Measurements from ENCODE around the gene REXO2. TPM values are rescaled to one million over a fixed set of nuclear protein-coding genes. Genes with fewer than 3 reads are reported as not detected.

Gene REXO2
- 123 and 140 TPM in 2 replicates for total RNA-seq (2014; rRNA removed; shearing (Covaris generic))
- 67.2 and 97.5 TPM in 2 replicates for polyA plus RNA-seq (2014; cell fraction: nucleus; rRNA removed)

GRCh38 chr11:114439229-114440120, at the start of gene REXO2:
REXO2 (plus strand) TSS chr11:114439467; CDS start chr11:114439529, 62 bp downstream.
- DNase-seq (ENCODE audit: extremely low read depth, low read depth): peak; percentile 88

GRCh38 chr11:114392735-114393667, 46.3 kb upstream of the REXO2 start:
- no peak for DNase-seq (ENCODE audit: extremely low read depth, low read depth)

GRCh38 chr11:114395736-114396135, 43.5 kb upstream of the REXO2 start:
- no peak for DNase-seq (ENCODE audit: extremely low read depth, low read depth)

- DNase-seq (ENCODE audit: extremely low read depth, low read depth): no peak
These were observed 42.4 kb upstream of the REXO2 start for GRCh38 chr11:114396916-114397315.

- no peak for DNase-seq (ENCODE audit: extremely low read depth, low read depth)
These were observed 41.8 kb upstream of the REXO2 start for GRCh38 chr11:114397349-114397982.

GRCh38 chr11:114398303-114398920, 40.9 kb upstream of the REXO2 start:
- no peak for DNase-seq (ENCODE audit: extremely low read depth, low read depth)

- no peak for DNase-seq (ENCODE audit: extremely low read depth, low read depth)
These were observed 39.6 kb upstream of the REXO2 start for GRCh38 chr11:114399490-114400215.

GRCh38 chr11:114400216-114400914, 38.9 kb upstream of the REXO2 start, which contains the start of the genes C11orf71 and RBM7:
C11orf71 (minus strand) TSS chr11:114400511; CDS start chr11:114400331, 180 bp downstream.
RBM7 (plus strand) TSS chr11:114400666; CDS start chr11:114400672, 6 bp downstream.
- DNase-seq (ENCODE audit: extremely low read depth, low read depth): peak; percentile 96

- DNase-seq (ENCODE audit: extremely low read depth, low read depth): no peak
These were observed 38.4 kb upstream of the REXO2 start for GRCh38 chr11:114400915-114401223.

GRCh38 chr11:114401311-114401710, 38.0 kb upstream of the REXO2 start:
- no peak for DNase-seq (ENCODE audit: extremely low read depth, low read depth)

GRCh38 chr11:114412946-114413345, 26.3 kb upstream of the REXO2 start:
- DNase-seq (ENCODE audit: extremely low read depth, low read depth): no peak

- no peak for DNase-seq (ENCODE audit: extremely low read depth, low read depth)
These were observed 25.3 kb upstream of the REXO2 start for GRCh38 chr11:114413958-114414357.

GRCh38 chr11:114416441-114416961, 22.8 kb upstream of the REXO2 start:
- no peak for DNase-seq (ENCODE audit: extremely low read depth, low read depth)

- DNase-seq (ENCODE audit: extremely low read depth, low read depth): no peak
These were observed 13.0 kb upstream of the REXO2 start for GRCh38 chr11:114426280-114426679.

- DNase-seq (ENCODE audit: extremely low read depth, low read depth): no peak
These were observed 9.0 kb upstream of the REXO2 start for GRCh38 chr11:114430290-114430689.

- no peak for DNase-seq (ENCODE audit: extremely low read depth, low read depth)
These were observed 6.4 kb upstream of the REXO2 start for GRCh38 chr11:114432893-114433292.

- no peak for DNase-seq (ENCODE audit: extremely low read depth, low read depth)
These were observed 5.9 kb upstream of the REXO2 start for GRCh38 chr11:114433376-114433775.

GRCh38 chr11:114438303-114438702, 964 bp upstream of the REXO2 start:
- DNase-seq (ENCODE audit: extremely low read depth, low read depth): no peak
